ENCODE measurements around the gene IVNS1ABP. TPM values are rescaled to one million over a fixed set of nuclear protein-coding genes. Genes with fewer than 3 reads are reported as not detected.
"Not testable (repeated sequence)": the region's sequence is repeated elsewhere in the genome, so short reads cannot be mapped to it uniquely, and the experiment has no call there.

IVNS1ABP gene
- total RNA-seq, 1 donor from 2014 or later, result 143 TPM

GRCh38 chr1:185257950-185258208 lies 59.2 kb downstream of the IVNS1ABP start:
- DNase-seq (ENCODE audit: low spot score), result no peak
- H3K9me3 Mint-ChIP-seq, result no peaks in the 10 kb centered on the region
- H3K4me3 Mint-ChIP-seq (ENCODE audit: low read depth), result peak overlapping the region; percentile 47
- H3K27ac Mint-ChIP-seq, result peak overlapping the region; percentile 38
- no peaks in the 10 kb centered on the region for H3K27me3 Mint-ChIP-seq (ENCODE audit: low read depth)
- no peaks in the 10 kb centered on the region for H3K36me3 Mint-ChIP-seq (ENCODE audit: low read depth)
- intact Hi-C loops (cut with micrococcal nuclease), result no loop called here
- H3K4me1 Mint-ChIP-seq (ENCODE audit: low read depth), result peaks cover 8% of the 10 kb centered on the region

GRCh38 chr1:185257116-185257949 lies 59.7 kb downstream of the IVNS1ABP start:
- H3K9me3 Mint-ChIP-seq; DNase-seq (ENCODE audit: low spot score); H3K27me3 Mint-ChIP-seq (ENCODE audit: low read depth); H3K36me3 Mint-ChIP-seq (ENCODE audit: low read depth); H3K4me1 Mint-ChIP-seq (ENCODE audit: low read depth); intact Hi-C loops (cut with micrococcal nuclease): not testable (repeated sequence)
- H3K27ac Mint-ChIP-seq, result peak overlapping the region; percentile 58
- peak overlapping the region; percentile 64 for H3K4me3 Mint-ChIP-seq (ENCODE audit: low read depth)

DNA sequence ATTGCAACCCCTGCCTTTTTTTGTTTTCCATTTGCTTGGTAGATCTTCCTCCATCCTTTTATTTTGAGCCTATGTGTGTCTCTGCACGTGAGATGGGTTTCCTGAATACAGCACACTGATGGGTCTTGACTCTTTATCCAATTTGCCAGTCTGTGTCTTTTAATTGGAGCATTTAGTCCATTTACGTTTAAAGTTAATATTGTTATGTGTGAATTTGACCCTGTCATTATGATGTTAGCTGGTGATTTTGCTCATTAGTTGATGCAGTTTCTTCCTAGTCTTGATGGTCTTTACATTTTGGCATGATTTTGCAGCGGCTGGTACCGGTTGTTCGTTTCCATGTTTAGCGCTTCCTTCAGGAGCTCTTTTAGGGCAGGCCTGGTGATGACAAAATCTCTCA lies 61.4 kb downstream of the IVNS1ABP start:
- DNase-seq (ENCODE audit: low spot score); H3K27me3 Mint-ChIP-seq (ENCODE audit: low read depth); H3K9me3 Mint-ChIP-seq; H3K4me1 Mint-ChIP-seq (ENCODE audit: low read depth); H3K27ac Mint-ChIP-seq; H3K4me3 Mint-ChIP-seq (ENCODE audit: low read depth); H3K36me3 Mint-ChIP-seq (ENCODE audit: low read depth); intact Hi-C loops (cut with micrococcal nuclease): not testable (repeated sequence)

DNA sequence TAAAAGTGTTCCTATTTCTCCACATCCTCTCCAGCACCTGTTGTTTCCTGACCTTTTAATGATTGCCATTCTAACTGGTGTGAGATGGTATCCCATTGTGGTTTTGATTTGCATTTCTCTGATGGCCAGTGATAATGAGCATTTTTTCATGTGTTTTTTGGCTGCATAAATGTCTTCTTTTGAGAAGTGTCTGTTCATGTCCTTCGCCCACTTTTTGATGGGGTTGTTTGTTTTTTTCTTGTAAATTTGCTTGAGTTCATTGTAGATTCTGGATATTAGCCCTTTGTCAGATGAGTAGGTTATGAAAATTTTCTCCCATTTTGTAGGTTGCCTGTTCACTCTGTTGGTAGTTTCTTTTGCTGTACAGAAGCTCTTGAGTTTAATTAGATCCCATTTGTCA lies 64.6 kb downstream of the IVNS1ABP start:
- H3K36me3 Mint-ChIP-seq (ENCODE audit: low read depth); intact Hi-C loops (cut with micrococcal nuclease); H3K27ac Mint-ChIP-seq; DNase-seq (ENCODE audit: low spot score); H3K9me3 Mint-ChIP-seq; H3K4me3 Mint-ChIP-seq (ENCODE audit: low read depth); H3K27me3 Mint-ChIP-seq (ENCODE audit: low read depth); H3K4me1 Mint-ChIP-seq (ENCODE audit: low read depth): not testable (repeated sequence)

DNA sequence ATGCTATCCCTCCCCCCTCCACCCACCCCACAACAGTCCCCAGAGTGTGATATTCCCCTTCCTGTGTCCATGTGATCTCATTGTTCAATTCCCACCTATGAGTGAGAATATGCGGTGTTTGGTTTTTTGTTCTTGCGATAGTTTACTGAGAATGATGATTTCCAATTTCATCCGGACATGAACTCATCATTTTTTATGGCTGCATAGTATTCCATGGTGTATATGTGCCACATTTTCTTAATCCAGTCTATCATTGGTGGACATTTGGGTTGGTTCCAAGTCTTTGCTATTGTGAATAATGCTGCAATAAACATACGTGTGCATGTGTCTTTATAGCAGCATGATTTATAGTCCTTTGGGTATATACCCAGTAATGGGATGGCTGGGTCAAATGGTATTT lies 65.1 kb downstream of the IVNS1ABP start:
- H3K36me3 Mint-ChIP-seq (ENCODE audit: low read depth); DNase-seq (ENCODE audit: low spot score); H3K4me3 Mint-ChIP-seq (ENCODE audit: low read depth); H3K27me3 Mint-ChIP-seq (ENCODE audit: low read depth); H3K4me1 Mint-ChIP-seq (ENCODE audit: low read depth); H3K9me3 Mint-ChIP-seq; intact Hi-C loops (cut with micrococcal nuclease); H3K27ac Mint-ChIP-seq: not testable (repeated sequence)

DNA sequence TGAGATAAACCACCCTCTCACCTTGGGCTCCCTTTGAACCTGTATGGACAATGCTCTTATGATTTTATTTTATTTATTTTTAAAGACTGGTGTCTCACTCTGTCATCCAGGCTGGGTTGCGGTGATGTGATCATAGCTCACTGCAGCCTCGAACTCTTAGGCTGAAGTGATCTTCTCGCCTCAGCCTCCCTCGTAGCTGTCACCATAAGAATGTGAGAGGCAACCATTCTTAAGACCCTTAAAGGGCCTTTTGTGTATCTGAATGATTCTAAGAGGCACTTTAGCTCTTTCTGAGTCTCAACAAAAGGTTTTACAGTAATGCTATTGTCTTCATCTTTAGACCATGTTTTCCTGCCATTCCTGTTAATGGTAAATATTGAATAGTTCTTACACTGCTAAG lies 67.0 kb downstream of the IVNS1ABP start:
- H3K4me3 Mint-ChIP-seq (ENCODE audit: low read depth), result no peak overlapping the region
- H3K36me3 Mint-ChIP-seq (ENCODE audit: low read depth), result no peaks in the 10 kb centered on the region
- intact Hi-C loops (cut with micrococcal nuclease), result no loop called here
- H3K27me3 Mint-ChIP-seq (ENCODE audit: low read depth), result no peaks in the 10 kb centered on the region
- no peaks in the 10 kb centered on the region for H3K9me3 Mint-ChIP-seq
- DNase-seq (ENCODE audit: low spot score), result no peak
- H3K4me1 Mint-ChIP-seq (ENCODE audit: low read depth), result no peaks in the 10 kb centered on the region
- no peak overlapping the region for H3K27ac Mint-ChIP-seq

DNA sequence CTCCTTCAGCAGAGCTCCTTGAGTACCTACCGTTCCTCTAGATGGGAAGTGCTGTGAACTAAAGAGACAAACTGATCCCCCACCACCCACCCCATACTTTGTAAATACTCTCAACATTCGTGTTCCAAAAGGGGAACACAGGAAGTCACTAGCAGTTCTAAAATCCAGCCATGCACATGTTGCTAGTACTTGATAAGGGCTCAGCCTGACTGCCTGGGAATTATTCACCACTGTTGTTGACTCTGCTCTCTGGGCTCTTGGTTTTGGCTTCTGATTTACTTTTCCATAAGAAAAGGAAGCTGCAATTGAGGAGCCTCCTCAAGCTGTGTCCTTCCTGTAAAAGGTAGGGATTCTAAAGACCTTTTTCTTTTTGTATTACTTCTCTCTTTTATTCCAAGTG lies 67.5 kb downstream of the IVNS1ABP start:
- Mint-ChIP-seq H3K4me3 (ENCODE audit: low read depth) (no peak overlapping the region), H3K9me3 (no peaks in the 10 kb centered on the region), H3K27ac (no peak overlapping the region), H3K36me3 (ENCODE audit: low read depth) (no peaks in the 10 kb centered on the region), H3K4me1 (ENCODE audit: low read depth) (no peaks in the 10 kb centered on the region), H3K27me3 (ENCODE audit: low read depth) (no peaks in the 10 kb centered on the region)
- intact Hi-C loops (cut with micrococcal nuclease), result no loop called here
- DNase-seq (ENCODE audit: low spot score), result no peak

Other genes with a start within 250 kb of the IVNS1ABP start
- gene TRMT1L, start 160.3 kb downstream of the IVNS1ABP start, total RNA-seq, result 25.9 and 28.7 TPM in 2 replicates
- 2.1 and 2.7 TPM in 2 replicates for gene SWT1, start 160.1 kb downstream of the IVNS1ABP start, total RNA-seq